ENCODE data around the gene KCNH8. TPM values are rescaled to one million over a fixed set of nuclear protein-coding genes. Genes with fewer than 3 reads are reported as not detected.

KCNH8 gene
- total and polyA plus RNA-seq, 10 of the 15 experiments (the other 5 are each of a cell fraction or from before 2014, with no cell fraction given), result under 0.01 to 0.18 (median 0.07) TPM; not detected in 2

- no peak for TF ChIP-seq ZBTB40 (IDR thresholded peaks at IDR 0.05; ENCODE audit: borderline replicate concordance)
- peak; percentile 39; the same call in 1 of the 2 replicates for TF ChIP-seq NFYB (IDR thresholded peaks at IDR 0.05; ENCODE audit: insufficient read depth, low read depth, low read length)
Measured at GRCh38 chr3:19543212-19543841, 395.0 kb downstream of the KCNH8 start (continued).

GRCh38 chr3:19547665-19548464 is 399.6 kb downstream of the KCNH8 start:
- Histone ChIP-seq H3K4me2 (ENCODE audit: control insufficient read depth, insufficient read depth) (no peak overlapping the region), H3K79me2 (ENCODE audit: control insufficient read depth, insufficient read depth, low read length) (no peaks in the 10 kb centered on the region), H3K4me3 (no peak overlapping the region), H3K27me3 (replicated peaks in 1 of 2; ENCODE audit: control insufficient read depth in 2 of 2, insufficient read depth in 2 of 2, low read length in 1 of 2) (no peaks in the 10 kb centered on the region), H3K4me1 (ENCODE audit: control insufficient read depth, insufficient read depth, low read length) (peaks cover 10% of the 10 kb centered on the region; the same call in 1 of the 2 replicates), H3K36me3 (ENCODE audit: control insufficient read depth in 2 of 2, insufficient read depth in 2 of 2, low read length in 1 of 2) (no peaks in the 10 kb centered on the region), H3K27ac (ENCODE audit: control insufficient read depth, insufficient read depth) (no peak overlapping the region), H3K9ac (ENCODE audit: control insufficient read depth, insufficient read depth, low read length) (no peak overlapping the region), H4K20me1 (ENCODE audit: control insufficient read depth, insufficient read depth) (no peaks in the 10 kb centered on the region), H2AFZ (ENCODE audit: control insufficient read depth, low read depth, low read length) (no peak overlapping the region), H3K9me3 (replicated peaks; ENCODE audit: control insufficient read depth, insufficient read depth, low read length) (no peaks in the 10 kb centered on the region; the same call in 2 of the 3 replicates)
- FAIRE-seq (no peak), DNase-seq (ENCODE audit: low read depth, low spot score) (no peak), ATAC-seq (no peak)
- in situ Hi-C loops (cut with MboI) (loop anchor here (10.0 kb wide), 1 partner anchor 317 kb away; no protein-coding TSS in a partner anchor), intact Hi-C loops (cut with micrococcal nuclease; ENCODE audit: unreplicated experiment) (no loop called here)
- ChIA-PET RAD21 (ENCODE audit: unreplicated experiment) (no interaction called here), POLR2A (no interaction called here), SMC1A (ENCODE audit: uncharacterized antibody, unreplicated experiment) (interaction anchor here (0.6 kb wide), 1 partner anchor 542 kb away, joined by 3 read pairs; no protein-coding TSS in a partner anchor), CTCF (interaction anchor here (0.6 to 2.4 kb wide), 3 partner anchors 10 to 318 kb away, joined by 3 to 6 read pairs (median 4); no protein-coding TSS in a partner anchor)
- no TSS peak for BruUV-seq (replicated peaks)
- 100% methylated on average over 2 of the region's 2 CpGs for WGBS (ENCODE audit: insufficient coverage, insufficient replicate concordance, low lambda C conversion rate, missing lambda C conversion rate)
- no peak for TF ChIP-seq NKRF (conservative IDR thresholded peaks at IDR 0.05)
- no peak for TF ChIP-seq MXI1 (IDR thresholded peaks at IDR 0.05; ENCODE audit: low read depth, low read length)
- TF ChIP-seq SKIL (IDR thresholded peaks at IDR 0.05; ENCODE audit: low read depth, poor library complexity, severe bottlenecking), result no peak
- TF ChIP-seq PAX5 (IDR thresholded peaks at IDR 0.05; ENCODE audit: borderline replicate concordance, low read depth, low read length), result no peak
- TF ChIP-seq SIN3A (IDR thresholded peaks at IDR 0.05; ENCODE audit: low read depth, low read length), result no peak
- no peak for TF ChIP-seq ZSCAN29 (IDR thresholded peaks at IDR 0.05)
- TF ChIP-seq NR2C1 (IDR thresholded peaks at IDR 0.05), result no peak
- TF ChIP-seq ETV6 (conservative IDR thresholded peaks at IDR 0.05 in 1 of 2, IDR thresholded peaks at IDR 0.05 in 1 of 2; ENCODE audit: borderline replicate concordance in 1 of 2, low read depth in 1 of 2), result no peak
- no peak for TF ChIP-seq SMAD5 (IDR thresholded peaks at IDR 0.05; ENCODE audit: low read depth)
